Cardiac muscle cell (in vitro differentiated cells and primary cell): ENCODE data around the gene GAS2L3. TPM values are rescaled to one million over a fixed set of nuclear protein-coding genes. Genes with fewer than 3 reads are reported as not detected.
"Not testable (repeated sequence)": the region's sequence is repeated elsewhere in the genome, so short reads cannot be mapped to it uniquely, and the experiment has no call there.

Experiments used
- DNase-seq, 2 donors: peaks; one replicate each; pipeline versions ENCODE4 v3.0.0 to v3.0.0-alpha.2; 2010 to 2017; ENCODE audit warnings: low read depth in 1 of 2, low spot score in 1 of 2
- H3K27ac ChIP-seq: fragments of 200-600 bp; sonication (generic); 2 replicates; pipeline ENCODE4 v1.5.1; 2016
- H3K27me3 ChIP-seq: fragments of 200-600 bp; sonication (generic); 2 replicates; pipeline ENCODE4 v1.6.0; 2016; ENCODE audit warnings: control low read depth
- H3K36me3 ChIP-seq: fragments of 200-600 bp; sonication (generic); 2 replicates; pipeline ENCODE4 v1.5.1; 2016; ENCODE audit warnings: control low read depth
- H3K4me1 ChIP-seq: fragments of 200-600 bp; sonication (generic); 2 replicates; pipeline ENCODE4 v1.8.1; 2017; ENCODE audit warnings: low read depth, mild to moderate bottlenecking, mixed run types
- H3K4me3 ChIP-seq: fragments of 200-600 bp; sonication (generic); 2 replicates; pipeline ENCODE4 v1.5.1; 2016; ENCODE audit warnings: mild to moderate bottlenecking
- H3K9me3 ChIP-seq: fragments of 200-600 bp; sonication (generic); 2 replicates; pipeline ENCODE4 v1.5.1; 2017; ENCODE audit warnings: low read depth, mild to moderate bottlenecking, control low read depth
- polyA plus RNA-seq: library from polyadenylated mRNA; unstranded; fragments of >200 nt; fragmentation: Nextera tagmentation; extraction: Ambion mirVana; gene quantifications from 2 replicates; pipeline ENCODE4 v1.2.1, GENCODE V29; 2016
- total RNA-seq: library from RNA; depleted of rRNA; stranded (reverse); fragments of >200 nt; gene quantifications from 2 replicates; pipeline ENCODE4 v1.2.3, GENCODE V29; 2016
- TF ChIP-seq, protein P1 (sequence below): IDR thresholded peaks from 2 replicates; pipeline ENCODE4 v1.5.1; 2012; ENCODE audit warnings: low read depth, mild to moderate bottlenecking, low read length

GAS2L3 gene
- total and polyA plus RNA-seq, 2 experiments from 2014 or later: 0.07 to 13.9 TPM

DNA sequence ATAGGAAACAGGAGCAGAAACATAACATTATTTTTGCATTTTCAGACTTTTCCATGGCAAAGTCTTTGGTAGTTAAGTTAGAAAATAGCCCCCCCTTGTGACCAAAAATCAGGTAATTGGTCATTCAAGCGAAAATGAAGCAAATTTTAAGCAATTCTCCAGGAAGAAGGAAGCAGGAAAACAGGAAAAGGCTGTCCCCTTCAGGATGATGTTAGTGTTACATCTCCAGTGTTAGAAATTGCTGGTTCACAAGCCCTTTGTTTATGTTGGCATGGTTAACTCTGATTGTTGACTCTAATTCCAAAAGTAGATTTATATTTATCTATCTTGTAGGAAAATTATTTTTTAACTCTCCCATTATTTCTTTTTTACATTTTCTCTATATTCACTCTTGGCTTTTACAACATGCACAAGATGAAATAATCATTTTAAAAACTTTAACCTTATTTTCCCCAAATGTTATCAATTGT lies 18.8 kb upstream of the GAS2L3 start:
- DNase-seq: peak; percentile 55 to 94
- no peaks in the 10 kb centered on the region for H3K9me3 ChIP-seq

DNA sequence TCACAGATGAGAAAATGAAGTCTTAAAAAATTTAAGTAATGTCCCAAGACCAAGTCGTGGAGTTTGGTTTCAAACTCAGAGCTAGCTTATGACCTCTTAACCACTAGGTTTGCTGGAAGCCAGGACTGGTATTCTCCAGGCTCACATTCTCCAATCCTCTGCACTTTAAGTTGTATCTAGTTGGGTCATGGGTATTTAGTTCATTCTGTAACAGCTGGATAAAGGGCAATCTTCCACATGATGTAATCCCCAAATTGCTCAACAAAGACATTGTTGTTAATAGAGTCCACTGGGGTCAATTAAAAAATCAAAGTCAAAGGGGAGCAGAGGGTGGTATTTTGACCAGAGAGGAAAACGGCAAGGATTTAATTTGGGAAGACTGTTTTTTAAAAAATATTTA lies 17.8 kb upstream of the GAS2L3 start:
- TF ChIP-seq, protein P1, sequence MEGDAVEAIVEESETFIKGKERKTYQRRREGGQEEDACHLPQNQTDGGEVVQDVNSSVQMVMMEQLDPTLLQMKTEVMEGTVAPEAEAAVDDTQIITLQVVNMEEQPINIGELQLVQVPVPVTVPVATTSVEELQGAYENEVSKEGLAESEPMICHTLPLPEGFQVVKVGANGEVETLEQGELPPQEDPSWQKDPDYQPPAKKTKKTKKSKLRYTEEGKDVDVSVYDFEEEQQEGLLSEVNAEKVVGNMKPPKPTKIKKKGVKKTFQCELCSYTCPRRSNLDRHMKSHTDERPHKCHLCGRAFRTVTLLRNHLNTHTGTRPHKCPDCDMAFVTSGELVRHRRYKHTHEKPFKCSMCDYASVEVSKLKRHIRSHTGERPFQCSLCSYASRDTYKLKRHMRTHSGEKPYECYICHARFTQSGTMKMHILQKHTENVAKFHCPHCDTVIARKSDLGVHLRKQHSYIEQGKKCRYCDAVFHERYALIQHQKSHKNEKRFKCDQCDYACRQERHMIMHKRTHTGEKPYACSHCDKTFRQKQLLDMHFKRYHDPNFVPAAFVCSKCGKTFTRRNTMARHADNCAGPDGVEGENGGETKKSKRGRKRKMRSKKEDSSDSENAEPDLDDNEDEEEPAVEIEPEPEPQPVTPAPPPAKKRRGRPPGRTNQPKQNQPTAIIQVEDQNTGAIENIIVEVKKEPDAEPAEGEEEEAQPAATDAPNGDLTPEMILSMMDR: no peak
- DNase-seq: peak in 1 of 2 donors; percentile 82
- Histone ChIP-seq H3K27ac (no peak overlapping the region), H3K27me3 (no peaks in the 10 kb centered on the region), H3K4me1 (no peaks in the 10 kb centered on the region), H3K4me3 (no peak overlapping the region), H3K36me3 (no peaks in the 10 kb centered on the region), H3K9me3 (no peaks in the 10 kb centered on the region)

More for the DNA sequence above, 18.8 kb upstream of the GAS2L3 start:
- Histone ChIP-seq H3K4me3 (no peak overlapping the region), H3K27ac (no peak overlapping the region), H3K4me1 (no peaks in the 10 kb centered on the region), H3K36me3 (no peaks in the 10 kb centered on the region), H3K27me3 (no peaks in the 10 kb centered on the region)
- TF ChIP-seq, protein P1: peak; percentile 95

DNA sequence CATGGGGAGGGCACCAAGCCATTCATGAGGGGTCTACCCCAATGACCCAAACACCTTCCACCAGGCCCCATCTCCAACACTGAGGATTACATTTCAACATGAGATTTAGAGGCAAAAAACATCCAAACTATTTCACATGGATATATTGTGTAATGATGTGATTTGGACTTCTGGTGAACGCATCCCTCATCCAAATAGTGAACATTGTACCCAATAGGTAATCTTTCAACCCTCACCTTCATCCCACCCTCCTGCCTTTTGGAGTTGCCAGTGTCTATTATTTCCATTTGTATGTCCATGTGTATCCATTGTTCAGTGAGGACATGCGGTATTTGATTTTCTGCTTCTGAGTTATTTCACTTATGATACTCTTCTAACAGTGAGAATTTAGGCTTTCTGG lies 16.1 kb upstream of the GAS2L3 start:
- DNase-seq: no peak
- Histone ChIP-seq H3K4me1 (no peaks in the 10 kb centered on the region), H3K9me3 (no peaks in the 10 kb centered on the region), H3K27me3 (no peaks in the 10 kb centered on the region), H3K27ac (no peak overlapping the region), H3K4me3 (no peak overlapping the region), H3K36me3 (no peaks in the 10 kb centered on the region)
- TF ChIP-seq, protein P1: no peak

DNA sequence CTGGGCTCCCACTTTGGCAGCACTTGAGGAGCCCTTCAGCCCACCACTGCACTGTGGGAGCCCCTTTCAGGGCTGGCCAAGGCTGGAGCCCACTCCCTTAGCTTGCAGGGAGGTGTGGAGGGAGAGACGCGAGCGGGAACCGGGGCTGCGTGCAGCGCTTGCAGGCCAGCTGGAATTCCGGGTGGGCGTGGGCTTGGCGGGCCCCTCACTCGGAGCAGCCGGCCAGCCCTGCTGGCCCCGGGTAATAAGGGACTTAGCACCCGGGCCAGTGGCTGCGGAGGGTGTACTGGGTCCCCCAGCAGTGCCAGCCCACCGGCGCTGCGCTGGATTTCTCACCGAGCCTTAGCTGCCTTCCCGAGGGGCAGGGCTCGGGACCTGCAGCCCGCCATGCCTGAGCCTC lies 14.2 kb upstream of the GAS2L3 start:
- not testable (repeated sequence) for H3K4me3 ChIP-seq, H3K9me3 ChIP-seq, H3K27ac ChIP-seq, H3K36me3 ChIP-seq, H3K4me1 ChIP-seq, H3K27me3 ChIP-seq, DNase-seq

DNA sequence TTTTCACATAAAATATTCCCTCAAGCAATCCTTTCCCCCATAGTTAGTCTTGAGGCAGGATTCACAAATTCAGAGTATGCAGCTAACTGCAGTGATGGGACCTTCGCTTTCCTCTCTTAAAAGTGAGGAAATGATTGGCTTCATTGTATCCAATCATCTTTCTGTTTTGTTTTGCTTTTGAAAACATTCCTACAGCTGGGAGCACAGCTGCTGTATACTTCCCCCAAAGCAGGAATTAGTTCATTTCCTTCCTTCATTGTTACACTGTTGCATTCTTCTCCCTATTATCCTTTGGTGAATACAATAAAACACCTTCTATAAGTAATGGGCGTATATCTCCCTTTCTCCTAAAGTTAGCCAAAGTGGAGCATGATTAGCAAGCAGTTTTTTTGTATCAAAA lies 9.4 kb upstream of the GAS2L3 start:
- Histone ChIP-seq H3K9me3 (no peaks in the 10 kb centered on the region), H3K4me1 (no peaks in the 10 kb centered on the region), H3K4me3 (no peak overlapping the region), H3K36me3 (no peaks in the 10 kb centered on the region), H3K27me3 (peaks cover 4% of the 10 kb centered on the region), H3K27ac (no peak overlapping the region)
- TF ChIP-seq, protein P1: no peak
- DNase-seq: peak in 1 of 2 donors; percentile 33

DNA sequence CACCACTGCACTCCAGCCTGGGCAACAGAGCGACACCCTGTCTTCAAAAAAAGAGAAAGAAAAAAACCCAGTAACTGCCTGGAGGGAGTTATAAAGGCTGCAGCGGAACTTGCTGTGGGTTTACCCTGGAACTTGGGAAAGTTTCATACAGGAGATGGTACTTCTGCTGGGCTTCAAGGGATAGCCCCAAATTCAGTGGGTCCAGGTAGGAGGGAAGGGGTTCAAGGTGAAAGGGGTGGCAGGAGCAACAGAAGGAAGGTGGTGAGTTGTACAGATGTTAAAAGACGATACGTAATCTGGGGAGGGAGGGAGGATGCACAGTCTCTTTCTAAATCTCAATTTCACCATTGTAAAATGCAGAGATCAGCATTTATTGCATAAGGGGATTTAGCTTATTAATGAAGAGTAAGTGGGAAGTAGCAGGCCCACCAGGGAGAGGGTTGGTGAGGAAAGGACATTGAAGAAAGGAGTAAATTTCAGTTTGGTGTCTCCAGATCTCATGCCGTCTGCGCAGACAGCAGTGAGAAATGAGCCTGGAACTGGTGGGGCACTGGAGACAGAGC lies 8.5 kb upstream of the GAS2L3 start:
- TF ChIP-seq, protein P1: no peak
- Histone ChIP-seq H3K4me1 (no peaks in the 10 kb centered on the region), H3K9me3 (no peaks in the 10 kb centered on the region), H3K4me3 (no peak overlapping the region), H3K27me3 (peaks cover 4% of the 10 kb centered on the region), H3K36me3 (no peaks in the 10 kb centered on the region), H3K27ac (no peak overlapping the region)
- DNase-seq: no peak
